ENCODE data around the gene ZNF182.

DNA sequence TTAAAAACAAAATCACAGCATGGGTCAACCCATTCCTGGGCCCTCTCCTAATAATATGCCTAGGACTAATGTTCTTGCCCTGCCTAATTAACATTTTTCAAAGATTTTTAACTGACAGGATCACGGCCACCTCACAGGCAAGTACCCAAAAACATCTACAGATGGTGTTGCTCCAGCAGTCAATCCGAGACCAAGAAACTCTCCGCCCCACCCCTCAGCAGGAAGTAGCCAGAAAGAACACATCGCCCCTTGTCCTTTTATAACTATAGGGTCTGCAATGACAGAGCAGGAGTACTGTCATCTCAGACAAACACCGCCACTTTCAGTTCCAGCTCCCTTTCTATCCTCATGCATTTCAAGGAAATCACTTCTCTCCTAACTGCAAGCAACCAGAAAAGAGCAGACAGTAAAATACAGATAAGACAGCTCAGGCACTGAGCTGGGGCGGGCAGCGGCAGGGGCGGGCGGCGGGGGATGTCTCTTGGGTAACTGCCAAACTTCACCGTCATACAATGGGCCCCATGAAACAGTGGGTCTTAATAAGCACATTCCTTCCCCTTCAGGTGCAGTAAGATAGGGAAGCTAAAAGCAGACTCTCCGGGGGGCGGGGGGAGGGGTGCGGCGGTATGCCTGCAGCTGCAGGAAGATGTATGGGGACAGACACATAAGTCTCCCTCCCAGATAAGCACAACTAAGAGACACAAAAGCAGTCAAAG lies 67.4 kb downstream of the ZNF182 start:
- TF ChIP-seq, protein P1, sequence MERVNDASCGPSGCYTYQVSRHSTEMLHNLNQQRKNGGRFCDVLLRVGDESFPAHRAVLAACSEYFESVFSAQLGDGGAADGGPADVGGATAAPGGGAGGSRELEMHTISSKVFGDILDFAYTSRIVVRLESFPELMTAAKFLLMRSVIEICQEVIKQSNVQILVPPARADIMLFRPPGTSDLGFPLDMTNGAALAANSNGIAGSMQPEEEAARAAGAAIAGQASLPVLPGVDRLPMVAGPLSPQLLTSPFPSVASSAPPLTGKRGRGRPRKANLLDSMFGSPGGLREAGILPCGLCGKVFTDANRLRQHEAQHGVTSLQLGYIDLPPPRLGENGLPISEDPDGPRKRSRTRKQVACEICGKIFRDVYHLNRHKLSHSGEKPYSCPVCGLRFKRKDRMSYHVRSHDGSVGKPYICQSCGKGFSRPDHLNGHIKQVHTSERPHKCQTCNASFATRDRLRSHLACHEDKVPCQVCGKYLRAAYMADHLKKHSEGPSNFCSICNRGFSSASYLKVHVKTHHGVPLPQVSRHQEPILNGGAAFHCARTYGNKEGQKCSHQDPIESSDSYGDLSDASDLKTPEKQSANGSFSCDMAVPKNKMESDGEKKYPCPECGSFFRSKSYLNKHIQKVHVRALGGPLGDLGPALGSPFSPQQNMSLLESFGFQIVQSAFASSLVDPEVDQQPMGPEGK (CRISPR knock-in tag; IDR thresholded peaks at IDR 0.05; ENCODE audit: borderline replicate concordance): no peak
- TF ChIP-seq, protein P2, sequence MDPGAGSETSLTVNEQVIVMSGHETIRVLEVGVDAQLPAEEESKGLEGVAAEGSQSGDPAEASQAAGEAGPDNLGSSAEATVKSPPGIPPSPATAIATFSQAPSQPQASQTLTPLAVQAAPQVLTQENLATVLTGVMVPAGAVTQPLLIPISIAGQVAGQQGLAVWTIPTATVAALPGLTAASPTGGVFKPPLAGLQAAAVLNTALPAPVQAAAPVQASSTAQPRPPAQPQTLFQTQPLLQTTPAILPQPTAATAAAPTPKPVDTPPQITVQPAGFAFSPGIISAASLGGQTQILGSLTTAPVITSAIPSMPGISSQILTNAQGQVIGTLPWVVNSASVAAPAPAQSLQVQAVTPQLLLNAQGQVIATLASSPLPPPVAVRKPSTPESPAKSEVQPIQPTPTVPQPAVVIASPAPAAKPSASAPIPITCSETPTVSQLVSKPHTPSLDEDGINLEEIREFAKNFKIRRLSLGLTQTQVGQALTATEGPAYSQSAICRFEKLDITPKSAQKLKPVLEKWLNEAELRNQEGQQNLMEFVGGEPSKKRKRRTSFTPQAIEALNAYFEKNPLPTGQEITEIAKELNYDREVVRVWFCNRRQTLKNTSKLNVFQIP (CRISPR knock-in tag; IDR thresholded peaks at IDR 0.05; ENCODE audit: borderline replicate concordance, low read depth): no peak
- TF ChIP-seq ISL1 (CRISPR knock-in tag; IDR thresholded peaks at IDR 0.05) (no peak), ZNF565 (CRISPR knock-in tag; conservative IDR thresholded peaks at IDR 0.05; ENCODE audit: low read depth) (no peak), TOX (CRISPR knock-in tag; IDR thresholded peaks at IDR 0.05; ENCODE audit: borderline replicate concordance) (no peak), TCF4 (CRISPR knock-in tag; IDR thresholded peaks at IDR 0.05; ENCODE audit: borderline replicate concordance) (no peak)

All from SK-N-SH treated with all-trans-retinoic acid at 6 μM for 48 hours (cell line).